Heart left ventricle (tissue), 13 donors: ENCODE measurements around the gene ETV2.

Experiments used
- POLR2A ChIP-seq, 2 donors: fragments of 450-650 bp; IDR thresholded peaks; one replicate each; pipeline ENCODE4 v1.6.1; 2017; ENCODE audit warnings: antibody characterized with exemption in 2 of 2, mild to moderate bottlenecking in 2 of 2, moderate library complexity in 2 of 2
- TF ChIP-seq, protein P1 (sequence below), 12 donors: fragments of 200-600 bp; sonication (generic) in 4 of 12; IDR thresholded peaks; one replicate each; pipeline versions ENCODE4 v1.5.0 to v1.8.0; 2018 to 2022; ENCODE audit warnings: antibody characterized with exemption in 12 of 12, mild to moderate bottlenecking in 5 of 12
- donor health status: ischemic (EF 13 %, LVEDD 7.1; RV severe dilation, severe dysfunction).
- donor health status: DM: no; HTN: yes; CAD: no.
- donor health status: DM: no; HTN: no; CAD: no.
- donor health status: ischemic (EF 25% LVEDD 6.9; RV normal size, moderate dysfunction).
- donor health status: ischemic (EF 25% LVEDD 5.7; RV mildly dilated, moderate dysfunction).
- donor health status: ischemic (EF 35%, LVEDD 5.7; RV mildly dilated, moderate dysfunction).
- donor health status: nonischemic (EF 11% LVEDD 7.7; RV severe dilation, severe dysfunction).
- donor health status: DM: yes; HTN: yes; CAD: no.
- donor health status: PGD.
- donor health status: ischemic (EF 29% LVEDD 5.4; RV normal size, mild dysfunction).
- donor health status: nonischemic (EF 23%, LVEDD 6.1; RV moderate dilation, normal function).

DNA sequence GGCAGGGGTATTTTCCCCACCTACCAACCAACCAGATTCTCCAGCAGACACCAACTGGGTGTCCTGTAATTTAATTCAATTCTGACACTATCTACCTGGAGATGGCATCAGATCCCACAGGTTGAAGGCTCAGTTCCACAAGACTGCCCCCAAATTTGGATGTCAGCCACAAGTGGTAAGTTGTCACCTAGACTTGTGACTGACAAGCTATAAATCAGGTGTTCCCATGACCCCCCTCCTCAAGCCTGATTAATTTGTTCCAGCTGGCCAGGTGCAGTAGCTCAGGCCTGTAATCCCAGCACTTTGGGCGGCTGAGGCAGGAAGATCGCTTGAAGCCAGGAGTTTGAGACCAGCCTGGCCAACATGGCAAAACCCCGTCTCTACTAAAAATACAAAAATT is 39.6 kb upstream of the ETV2 start:
- TF ChIP-seq, protein P1, sequence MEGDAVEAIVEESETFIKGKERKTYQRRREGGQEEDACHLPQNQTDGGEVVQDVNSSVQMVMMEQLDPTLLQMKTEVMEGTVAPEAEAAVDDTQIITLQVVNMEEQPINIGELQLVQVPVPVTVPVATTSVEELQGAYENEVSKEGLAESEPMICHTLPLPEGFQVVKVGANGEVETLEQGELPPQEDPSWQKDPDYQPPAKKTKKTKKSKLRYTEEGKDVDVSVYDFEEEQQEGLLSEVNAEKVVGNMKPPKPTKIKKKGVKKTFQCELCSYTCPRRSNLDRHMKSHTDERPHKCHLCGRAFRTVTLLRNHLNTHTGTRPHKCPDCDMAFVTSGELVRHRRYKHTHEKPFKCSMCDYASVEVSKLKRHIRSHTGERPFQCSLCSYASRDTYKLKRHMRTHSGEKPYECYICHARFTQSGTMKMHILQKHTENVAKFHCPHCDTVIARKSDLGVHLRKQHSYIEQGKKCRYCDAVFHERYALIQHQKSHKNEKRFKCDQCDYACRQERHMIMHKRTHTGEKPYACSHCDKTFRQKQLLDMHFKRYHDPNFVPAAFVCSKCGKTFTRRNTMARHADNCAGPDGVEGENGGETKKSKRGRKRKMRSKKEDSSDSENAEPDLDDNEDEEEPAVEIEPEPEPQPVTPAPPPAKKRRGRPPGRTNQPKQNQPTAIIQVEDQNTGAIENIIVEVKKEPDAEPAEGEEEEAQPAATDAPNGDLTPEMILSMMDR (IDR thresholded peaks at IDR 0.05): no peak
- TF ChIP-seq POLR2A (IDR thresholded peaks at IDR 0.05): no peak
